Right forelimb (tissue), 1 donor: ENCODE results near the gene SEC14L5.
"Not testable (repeated sequence)": the region's sequence is repeated elsewhere in the genome, so short reads cannot be mapped to it uniquely, and the experiment has no call there.

Experiments used
- DNase-seq: peaks from one replicate; pipeline ENCODE4 v3.0.0-alpha.2; 2018

The SEC14L5 gene

DNA sequence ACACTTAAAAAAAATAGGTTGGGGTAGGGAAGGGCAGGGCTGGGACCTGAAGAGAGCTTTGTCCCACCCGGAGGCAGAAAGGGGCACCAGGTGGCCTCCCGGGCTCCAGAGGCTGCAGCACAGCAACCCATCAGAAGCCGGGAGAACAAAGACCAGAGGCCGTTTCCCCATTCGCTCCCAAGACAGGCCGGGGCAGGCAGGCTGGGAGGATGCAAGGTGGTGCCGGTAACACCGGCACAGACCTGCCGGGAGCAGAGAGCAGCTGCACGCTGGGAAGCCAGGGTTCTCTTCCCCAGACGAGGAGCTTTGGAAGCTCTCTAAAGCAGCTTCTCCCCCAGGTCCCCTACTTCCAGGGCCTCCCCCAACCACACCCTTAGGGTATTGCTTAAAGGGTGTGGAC lies 26.7 kb upstream of the SEC14L5 start:
- DNase-seq: no peak

DNA sequence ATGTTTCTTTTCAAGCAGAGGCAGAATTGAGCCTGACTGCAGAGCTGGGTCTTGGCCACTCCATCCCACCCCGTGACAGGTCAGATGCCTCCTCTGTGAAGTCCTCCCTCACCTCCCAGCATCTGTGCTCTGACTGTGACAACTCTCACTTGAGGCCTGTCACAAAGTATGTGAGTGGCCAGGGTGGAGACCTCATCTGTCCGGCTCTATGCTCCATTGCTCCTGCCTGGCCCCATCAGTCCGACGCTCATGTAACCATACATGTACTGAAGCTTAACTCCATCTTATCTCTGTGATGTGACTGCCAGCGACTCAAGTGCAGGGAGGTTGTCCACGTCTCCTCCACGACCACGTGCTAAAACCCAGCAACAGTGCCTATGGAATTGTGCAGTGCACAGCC lies 24.7 kb upstream of the SEC14L5 start:
- DNase-seq: no peak

DNA sequence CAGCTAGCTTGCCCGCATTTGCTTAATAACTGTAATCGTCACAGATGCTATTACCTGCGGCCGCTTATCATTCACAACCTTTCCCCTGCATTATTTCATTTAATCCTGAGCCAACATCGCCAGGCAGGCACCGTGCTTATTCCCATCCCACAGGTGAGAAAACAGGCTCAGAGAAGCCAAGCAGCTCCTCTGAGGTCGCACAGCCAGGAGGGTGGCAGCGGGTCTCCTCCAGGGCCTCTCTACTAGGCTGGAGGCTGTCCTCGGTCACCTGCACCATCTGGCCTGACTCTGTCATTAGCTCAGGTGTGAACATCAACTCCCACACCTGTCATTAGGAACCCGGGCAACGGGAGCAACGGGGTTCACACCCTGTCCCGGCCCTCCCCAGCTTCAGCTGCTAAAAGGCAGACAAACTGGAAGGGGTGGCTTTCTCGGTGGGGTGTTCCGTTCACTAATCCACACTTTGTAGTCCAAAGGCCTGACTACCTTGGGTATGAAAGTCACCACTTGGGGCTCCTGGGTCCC lies 24.2 kb upstream of the SEC14L5 start:
- no peak for DNase-seq

DNA sequence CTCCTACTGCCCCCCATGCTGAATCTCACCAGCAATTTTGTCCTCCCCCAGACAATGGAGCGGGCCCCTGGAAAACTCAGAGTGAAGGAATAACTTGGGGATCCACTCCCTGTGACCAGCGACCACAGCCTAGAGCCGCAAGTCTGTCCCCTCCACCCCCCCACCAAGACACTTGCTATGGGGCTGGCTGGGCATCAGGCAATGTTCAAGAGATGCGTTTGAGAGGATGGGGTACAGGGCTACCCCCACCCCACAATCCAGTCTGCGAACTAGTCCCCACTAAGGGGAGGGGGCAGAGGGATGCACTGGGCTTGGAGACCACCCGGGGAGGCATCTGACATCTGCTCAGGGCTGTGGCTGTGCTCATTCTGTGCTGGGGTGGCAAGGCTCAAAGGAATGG lies 23.5 kb upstream of the SEC14L5 start:
- no peak for DNase-seq

DNA sequence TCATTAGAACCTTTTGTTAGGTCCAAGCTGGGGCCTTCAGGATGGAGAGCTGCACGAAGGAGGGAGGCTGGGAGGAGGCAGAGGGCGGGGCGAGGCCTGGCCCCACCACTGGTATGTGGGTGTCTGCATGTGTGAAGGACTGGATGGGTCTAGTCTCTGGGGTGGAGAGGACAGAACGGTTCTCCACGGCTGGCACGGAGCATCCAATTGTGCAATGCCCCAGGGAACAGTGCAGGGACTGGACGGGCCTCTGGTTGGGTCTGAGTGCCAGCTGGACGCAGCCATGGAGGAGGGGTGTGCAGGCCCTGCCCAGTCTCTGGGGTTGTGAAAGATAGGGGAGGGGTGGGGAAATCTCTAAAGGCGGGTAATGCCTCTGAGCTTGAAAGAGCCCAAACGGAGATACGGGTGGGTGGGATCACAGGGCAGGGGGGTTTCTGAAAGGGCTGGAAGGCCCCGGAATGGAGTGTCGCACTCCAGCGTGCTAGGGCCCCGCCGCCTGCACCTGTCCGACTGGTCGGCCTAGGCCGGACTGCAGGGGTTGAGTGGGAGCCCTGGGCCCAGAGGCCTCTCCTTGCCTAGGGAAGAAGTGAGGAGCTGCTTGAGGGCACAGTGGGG lies 22.8 kb upstream of the SEC14L5 start:
- no peak for DNase-seq

DNA sequence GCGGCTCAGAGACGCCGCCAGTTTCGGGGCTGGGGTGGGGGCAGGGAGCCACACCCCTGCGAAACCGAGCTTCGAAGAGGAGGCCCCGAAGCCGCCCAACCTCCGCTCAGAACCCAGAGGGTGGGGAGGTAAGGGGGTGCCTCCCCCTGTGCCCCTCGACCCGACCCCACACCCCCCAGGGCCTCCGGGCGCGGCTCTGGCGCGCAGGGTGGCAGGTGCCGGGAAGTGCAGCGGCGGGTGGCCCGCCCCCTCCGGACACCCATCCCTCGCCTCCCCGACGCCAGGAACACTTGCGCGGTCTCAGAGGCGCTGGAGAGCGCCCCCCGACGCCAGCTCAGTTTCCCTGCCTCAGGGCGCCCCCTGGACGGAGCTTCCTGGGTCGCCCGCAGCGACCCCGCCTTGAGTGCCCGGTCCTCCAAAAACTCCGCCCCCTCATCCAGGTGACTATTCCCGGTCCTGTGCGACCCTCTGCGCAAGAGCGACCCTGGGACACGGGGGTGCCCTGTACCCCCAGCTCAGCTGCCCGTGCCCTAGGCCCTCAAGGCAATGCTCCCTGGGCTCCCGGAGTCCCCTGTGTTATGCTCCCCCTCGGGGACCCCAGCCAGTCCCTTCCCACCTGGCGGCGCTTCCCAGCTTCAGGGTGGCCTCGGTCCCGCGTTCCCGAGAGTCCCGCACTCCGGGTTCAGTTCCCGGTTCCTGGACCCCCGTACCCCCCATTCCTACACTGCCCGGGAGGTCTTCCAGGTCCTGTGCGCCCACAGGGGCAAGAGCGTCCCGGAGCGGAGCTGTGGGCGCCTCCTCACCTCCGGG lies 21.7 kb upstream of the SEC14L5 start:
- DNase-seq: no peak

DNA sequence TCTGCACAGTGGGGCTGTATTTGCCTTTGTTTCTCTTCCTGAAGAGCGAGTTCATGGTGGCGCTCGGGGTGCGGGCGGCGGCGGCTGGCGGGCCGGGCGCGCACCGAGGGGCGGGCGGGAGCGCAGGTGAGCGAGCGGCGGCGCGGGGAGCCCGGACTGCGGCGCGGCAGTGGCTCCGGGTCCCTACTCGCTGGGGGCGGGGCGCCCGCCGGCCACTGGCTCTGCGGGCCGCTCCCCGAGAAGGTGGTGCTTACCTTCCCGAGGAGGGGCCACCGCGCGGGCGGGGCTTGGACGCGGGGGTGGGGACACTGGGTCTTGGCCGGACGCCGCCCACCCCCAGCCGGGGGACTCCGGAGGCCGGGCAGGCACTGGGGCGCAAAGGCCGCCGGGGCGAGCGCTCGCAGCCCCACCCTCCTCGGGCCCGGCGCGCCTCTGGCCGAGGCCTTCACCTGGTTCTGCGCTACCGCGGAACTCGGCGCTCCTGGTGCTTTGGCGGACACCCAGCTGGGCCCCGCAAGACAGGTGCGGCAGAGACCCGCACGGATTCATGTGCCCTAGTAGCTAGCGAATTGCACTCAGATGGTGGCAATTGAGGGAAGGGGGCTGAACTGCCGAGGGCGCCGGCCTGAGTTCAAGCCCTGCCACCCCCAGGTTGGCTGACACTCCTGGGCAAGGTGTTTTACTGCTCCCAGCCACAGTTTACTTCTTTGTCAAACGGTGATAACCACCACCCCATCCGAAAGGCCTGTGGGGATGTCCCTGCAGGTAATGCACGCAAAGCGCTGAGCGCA lies 20.9 kb upstream of the SEC14L5 start, which contains the start of gene PPL:
TSS of gene PPL (minus strand) at position 158 of the 791 bp plus-strand sequence. CDS start at position 55, 103 bp downstream.
- no peak for DNase-seq

DNA sequence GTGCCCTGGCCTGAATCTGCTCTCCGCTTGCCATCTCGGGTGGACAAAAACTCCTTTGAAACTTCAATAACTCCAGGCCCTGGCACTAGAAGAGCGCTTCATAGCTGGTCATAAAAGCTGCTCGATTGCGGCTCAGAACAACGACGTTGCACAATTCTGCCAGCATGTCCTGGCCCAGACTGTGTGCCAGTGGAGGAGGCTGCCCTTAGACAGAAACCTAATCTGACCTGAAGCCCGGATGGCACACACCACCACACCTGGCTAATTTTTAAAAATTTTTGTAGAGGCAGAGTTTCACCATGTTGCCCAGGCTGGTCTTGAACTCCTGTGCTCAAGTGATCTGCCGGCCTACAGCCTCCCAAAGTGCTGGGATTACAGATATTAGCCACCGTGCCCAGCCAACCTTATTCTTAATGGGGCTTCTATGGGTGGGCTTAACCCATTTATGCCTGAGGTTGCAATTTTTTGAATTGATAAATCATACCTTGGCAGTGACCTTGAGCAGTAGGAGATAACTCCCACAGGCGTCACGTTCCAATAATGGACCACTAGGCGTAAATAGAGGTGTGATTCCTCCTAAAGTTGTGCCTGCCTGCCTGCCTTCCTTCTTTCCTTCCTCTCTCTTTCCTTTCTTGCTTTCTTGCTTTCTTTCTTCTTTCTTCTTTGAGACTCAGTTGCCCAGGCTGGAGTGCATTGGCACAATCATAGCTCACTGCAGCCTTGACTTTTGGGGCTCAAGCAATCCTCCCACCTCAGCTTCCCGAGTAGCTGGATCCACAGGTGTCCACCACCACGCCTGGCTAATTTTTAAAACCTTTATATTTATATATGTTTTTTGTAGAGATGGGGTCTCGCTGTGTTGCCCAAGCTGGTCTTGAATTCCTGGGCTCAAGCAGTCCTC lies 20.1 kb upstream of the SEC14L5 start:
- no peak for DNase-seq

DNA sequence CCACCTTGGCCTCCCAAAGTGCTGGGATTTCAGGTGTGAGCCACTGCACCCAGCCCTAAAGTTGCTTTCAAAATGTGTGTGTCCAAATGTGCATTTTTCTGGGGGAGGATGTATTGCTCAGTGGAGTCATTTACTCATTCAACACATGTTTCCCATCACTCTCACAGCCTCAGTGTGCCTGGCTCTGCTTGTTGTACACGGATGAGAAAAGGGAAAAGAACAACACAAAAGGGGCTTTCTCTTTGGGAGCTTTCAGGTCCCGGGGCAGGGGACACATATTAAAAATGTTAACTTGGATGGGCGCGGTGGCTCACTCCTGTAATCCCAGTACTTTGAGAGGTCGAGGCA lies 19.5 kb upstream of the SEC14L5 start:
- DNase-seq: no peak

DNA sequence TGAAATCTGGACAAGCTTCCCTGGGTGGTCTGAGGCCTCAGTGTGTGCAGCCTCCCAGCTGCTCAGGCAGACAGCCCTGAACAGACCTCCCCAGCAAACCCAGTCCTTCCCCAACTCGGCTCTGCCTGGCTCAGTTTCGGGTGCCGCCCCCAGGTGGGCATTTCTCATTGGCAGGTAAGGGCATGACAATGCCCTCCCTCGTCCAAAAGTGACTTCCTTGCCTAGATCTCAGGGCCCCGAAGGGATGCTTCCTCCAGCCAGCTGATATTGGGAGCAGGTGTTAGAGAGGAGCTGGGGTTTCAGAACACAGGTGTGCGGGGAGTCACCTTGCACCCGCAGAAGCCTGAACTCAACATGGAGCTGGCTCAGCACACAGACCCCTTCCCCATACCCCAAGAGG lies 17.4 kb upstream of the SEC14L5 start:
- DNase-seq: no peak

DNA sequence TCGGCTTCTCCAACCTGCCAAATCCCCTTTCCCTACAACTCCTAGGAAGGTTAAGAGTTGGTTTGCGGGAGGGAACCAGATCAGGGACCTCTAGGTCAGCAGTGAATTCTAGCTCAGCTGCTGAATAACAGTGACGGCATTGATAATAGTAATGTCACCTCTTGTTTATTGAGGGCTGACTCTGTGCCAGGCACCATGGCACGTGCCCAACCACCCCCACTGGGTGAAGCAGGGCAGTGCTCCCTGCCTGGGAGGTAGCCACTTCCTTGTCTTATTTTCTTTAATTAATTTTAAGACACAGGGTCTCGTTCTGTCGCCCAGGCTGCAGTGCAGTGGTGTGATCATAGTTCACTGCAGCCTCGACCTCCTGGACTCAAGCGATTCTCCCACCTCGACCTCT lies 15.6 kb upstream of the SEC14L5 start:
- no peak for DNase-seq

DNA sequence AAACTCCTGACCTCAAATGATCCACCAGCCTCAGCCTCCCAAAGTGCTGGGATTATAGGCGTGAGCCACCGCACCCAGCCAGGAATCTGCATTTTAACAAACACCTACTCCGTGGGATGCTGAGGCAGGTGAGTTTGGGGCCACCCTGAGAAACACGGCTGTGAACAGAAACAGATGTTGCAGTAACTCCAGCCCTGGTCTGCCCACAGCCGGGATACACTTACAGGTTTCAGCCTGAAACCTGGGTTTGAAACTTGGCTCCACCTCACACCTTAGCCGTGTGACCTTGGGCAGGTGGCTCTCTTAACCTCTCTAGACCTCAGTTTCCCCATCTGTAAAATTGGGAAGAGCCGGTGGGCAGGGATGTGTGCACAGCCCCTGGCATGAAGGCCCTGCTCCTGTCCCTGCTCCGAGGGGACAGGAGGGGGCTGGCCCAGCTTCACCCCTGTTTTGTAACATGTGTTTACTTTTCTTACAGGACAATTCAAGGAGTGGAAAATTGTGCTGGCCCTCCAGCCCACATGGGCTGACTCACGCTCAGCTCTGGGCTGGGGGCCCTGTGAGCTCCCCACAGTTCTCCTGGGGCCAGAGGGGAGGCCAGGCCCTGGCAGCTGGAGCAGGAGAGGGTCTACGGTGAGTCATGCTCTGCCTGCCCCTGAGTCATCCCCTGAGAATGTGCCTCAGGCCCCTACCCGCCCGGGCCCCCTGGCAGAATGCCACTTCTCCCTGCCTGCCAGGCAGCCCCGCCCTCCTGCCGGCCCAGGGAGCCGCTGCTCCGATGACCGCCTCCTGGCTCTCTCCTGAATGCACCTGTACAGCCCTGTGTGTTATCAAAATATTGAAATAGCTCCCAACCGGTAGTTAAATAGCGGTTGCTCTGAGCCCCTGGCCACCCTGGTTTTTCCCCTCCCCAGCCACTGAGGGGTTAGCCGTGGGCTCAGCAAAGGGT lies 13.5 kb upstream of the SEC14L5 start:
- peak; percentile 86 for DNase-seq

DNA sequence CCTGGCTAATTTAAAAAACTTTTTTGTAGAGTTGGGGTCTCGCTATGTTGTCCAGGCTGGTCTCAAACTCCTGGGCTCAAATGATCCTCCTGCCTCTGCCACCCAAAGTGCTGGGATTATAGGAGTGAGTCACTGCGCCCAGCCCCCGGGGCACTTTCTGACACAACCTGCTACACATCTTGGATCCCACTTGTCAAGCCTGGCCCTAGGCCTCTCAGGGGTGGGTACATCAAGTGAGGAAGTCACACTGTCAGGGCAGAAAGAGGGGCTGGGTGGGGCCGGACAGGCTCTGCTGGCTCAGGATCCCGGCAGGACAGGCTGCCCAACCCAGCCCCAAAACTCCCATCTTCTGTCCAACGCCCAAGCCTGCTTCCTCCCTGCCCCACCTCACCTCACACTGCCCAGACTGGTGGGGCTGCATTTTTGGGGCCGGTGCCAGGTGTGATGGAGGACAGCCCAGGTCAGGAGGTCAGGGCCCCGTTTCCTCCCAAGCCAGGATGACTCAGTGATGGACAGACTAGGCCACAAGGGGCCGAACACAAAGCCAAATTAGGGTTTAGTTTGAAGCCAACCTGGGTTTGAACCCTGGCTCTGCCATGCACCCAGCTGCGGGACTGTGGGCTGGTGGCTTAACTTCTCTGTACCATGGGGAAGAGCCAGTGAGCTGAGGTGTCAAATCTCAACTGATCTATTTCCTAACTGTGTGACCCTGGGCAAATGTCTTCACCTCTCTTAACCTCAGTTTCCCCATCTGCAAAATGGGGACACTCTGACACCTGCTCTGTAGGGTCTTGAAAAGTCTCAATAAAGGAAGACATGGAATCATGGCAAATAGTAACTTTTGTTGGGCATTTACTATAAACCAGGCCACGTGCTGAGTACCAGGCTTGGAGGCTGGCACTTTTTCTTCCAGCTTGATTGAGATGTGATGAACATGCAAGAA lies 12.3 kb upstream of the SEC14L5 start:
- no peak for DNase-seq

DNA sequence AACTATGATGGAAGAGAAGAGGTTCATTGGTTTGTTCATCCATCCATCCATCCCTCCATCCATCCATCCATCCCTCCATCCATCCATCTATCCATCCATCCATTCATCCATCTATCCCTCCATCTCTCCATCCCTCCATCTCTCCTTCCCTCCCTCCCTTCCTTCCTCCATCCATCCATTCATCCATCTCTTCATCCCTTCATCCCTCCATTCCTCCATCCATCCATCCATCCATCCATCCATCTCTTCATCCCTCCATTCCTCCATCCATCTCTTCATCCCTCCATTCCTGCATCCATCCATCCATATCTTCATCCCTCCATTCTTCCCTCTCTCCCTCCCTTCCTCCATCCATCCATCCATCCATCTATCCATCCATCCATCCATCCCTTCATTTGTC lies 11.2 kb upstream of the SEC14L5 start:
- DNase-seq: no peak

DNA sequence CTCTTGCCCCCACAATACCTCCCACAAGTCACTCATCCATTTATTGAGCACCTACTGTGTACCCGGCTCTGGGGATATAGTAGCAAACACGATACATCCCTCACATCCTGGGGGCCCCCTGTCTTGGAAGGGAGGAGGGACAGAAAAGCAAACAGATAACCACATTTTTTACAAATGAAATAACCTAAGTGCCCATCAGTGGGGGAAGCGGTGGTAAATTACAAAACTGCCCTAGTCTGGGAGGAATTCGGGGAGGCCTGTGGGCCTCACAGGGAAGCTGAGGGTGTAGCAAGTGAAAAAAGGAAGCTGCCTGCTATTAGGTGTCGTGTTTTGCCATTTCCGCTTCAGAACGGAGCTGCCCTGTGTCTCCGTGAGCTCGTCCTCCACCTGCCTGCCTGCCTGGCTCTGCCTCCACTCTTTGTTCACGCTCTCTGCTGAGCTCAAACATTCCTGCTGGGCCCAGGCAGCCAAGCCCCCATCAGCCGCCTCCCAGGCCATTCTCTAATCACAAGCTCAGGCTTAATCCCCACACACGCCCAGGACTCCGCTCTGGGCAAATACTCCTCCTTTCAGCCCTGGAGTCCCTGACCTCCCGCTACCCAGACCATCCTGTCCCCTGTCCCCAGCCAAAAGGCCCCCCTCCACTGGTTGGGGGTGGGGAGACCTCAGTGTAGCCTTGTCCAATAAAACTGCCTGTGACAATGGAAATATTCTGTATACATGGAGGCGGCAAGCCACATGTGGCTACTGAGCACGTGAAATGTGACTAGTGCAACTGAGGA lies 10.2 kb upstream of the SEC14L5 start:
- DNase-seq: no peak

DNA sequence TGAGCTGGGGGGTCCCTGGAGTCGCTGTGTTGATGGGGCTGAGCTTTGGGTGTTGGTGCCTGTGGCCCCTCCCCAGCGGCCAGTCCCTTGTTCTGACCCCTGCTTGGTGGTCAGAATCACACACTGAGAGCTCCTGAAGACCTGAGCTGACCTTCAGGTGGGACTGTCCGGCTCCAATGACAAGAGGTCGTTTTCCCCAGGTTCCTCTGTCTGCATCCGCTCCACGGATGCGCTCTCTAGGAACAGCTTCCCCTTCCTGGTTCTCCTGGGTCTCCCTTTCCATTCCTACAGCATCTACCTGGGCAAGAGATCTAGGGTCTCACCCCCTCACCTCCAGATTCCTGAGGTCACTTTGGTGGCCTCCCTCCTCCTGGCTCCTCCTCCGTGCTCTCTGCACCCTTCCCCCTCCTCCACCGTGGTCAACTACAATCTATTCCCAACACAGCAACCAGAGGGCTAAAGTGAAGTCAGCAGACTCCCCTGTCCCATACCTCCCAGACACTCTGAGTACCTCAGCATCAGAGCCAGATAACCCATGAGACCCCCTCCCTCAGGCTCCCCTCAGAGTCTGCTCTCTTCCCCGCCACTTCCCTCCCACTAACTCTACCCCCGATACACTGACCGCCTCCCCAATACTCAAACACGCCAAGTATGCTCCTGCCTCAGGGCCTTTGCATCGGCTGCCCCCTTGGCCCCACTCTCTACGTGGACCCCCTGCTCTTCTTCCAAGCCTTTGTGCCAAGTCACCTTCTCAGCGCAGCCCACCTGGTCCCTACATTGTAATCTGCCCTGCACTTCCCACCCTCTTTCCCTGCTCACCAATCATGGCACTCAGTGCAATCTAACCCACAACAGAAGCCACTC lies 9.0 kb upstream of the SEC14L5 start:
- no peak for DNase-seq

DNA sequence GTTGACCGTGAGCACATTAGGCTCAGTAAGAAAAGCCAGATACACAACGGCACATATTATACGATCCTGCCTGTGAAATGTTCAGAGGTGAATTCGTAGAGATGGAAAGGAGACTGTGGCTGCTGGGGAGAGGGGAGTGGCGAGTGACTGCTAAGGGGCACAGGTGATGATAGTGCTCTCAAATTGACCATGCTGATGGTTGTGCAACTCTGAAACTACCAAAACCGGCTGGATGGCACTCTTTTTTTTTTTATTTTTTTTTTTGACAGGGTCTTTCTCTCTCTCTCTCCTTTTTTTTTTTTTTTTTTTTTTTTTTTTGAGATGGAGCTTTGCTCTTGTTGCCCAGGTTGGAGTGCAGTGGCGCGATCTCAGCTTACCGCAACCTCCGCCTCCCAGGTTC lies 8.1 kb upstream of the SEC14L5 start:
- DNase-seq: no peak

DNA sequence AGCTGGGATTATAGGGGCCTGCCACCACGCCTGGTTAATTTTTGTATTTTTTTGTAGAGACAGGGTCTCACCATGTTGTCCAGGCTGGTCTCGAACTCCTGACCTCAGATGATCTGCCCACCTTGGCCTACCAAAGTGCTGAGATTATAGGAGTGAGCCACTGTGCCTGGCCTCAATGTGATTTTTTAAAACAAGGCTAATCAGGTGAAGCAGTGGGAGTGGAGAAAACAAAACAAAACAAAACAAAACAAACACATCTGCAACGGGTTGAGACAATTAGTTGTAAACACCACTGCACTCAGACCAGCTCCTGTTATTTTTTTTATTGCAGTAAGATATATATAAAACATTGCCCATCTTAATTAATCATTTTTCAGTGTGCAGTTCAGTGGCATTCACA lies 6.5 kb upstream of the SEC14L5 start:
- not testable (repeated sequence) for DNase-seq
